Measurements from ENCODE around the gene HTT.

- TF ChIP-seq PRDM15 (CRISPR knock-in tag; IDR thresholded peaks at IDR 0.05): no peak
- no peak for TF ChIP-seq NFE2L1 (CRISPR knock-in tag; IDR thresholded peaks at IDR 0.05)
- TF ChIP-seq HMGA2 (CRISPR knock-in tag; IDR thresholded peaks at IDR 0.05): no peak
- TF ChIP-seq CTCF (IDR thresholded peaks at IDR 0.05): no peak
Measured at GRCh38 chr4:3062471-3062870, 12.0 kb upstream of the HTT start.

Measured in WTC11 (cell line).